Stimulated activated CD8-positive, alpha-beta memory T cell treated with anti-CD3 and anti-CD28 coated beads, Interleukin-2, amount 100 ng/mL, for 1 hour (primary cell): Measurements from ENCODE around the gene ZDHHC14.

ENCODE experiments used
- DNase-seq, 2 donors: peaks; one replicate each; pipeline ENCODE4 v3.0.0-alpha.2; 2020; ENCODE audit warnings: low read depth in 2 of 2

ZDHHC14 gene

DNA sequence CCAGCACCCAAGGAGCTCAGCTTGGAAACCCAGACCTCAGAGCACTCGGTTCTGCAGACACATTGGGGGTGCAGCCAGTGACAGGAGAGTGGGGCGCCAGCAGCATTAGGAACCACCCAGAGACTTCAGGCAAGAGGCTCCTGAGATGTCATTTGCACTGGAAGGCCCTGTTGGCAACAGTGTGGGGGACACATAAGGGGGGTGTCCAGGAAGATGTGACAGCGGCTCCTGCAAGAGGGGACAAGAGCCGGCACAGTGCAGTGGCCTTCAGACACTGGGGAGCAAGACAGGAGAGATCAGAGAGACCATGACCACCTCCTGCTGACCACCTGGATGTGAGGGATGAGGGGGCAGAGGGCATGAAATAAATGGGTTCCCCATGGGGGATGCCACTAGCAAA, 235.0 kb downstream of the ZDHHC14 start:
- DNase-seq, result no peak

DNA sequence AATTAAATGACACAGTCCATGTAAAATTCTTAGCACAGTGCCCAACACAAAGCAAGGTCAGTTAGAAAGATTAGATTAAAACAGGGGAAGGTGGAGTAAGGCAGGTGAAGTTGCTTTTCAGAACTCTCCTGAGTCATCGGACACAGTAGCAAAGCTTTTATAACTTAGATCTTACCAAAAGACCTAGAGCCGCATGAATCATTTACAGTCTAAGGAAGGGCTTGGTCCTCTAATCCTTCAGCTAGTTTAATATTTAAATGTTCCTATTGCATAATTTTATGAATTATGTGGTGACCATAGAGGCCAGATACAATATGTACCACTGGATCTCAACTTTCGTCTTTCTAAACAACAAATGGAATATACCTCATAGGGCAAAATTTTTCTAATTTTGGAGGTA, 240.0 kb downstream of the ZDHHC14 start:
- no peak for DNase-seq

DNA sequence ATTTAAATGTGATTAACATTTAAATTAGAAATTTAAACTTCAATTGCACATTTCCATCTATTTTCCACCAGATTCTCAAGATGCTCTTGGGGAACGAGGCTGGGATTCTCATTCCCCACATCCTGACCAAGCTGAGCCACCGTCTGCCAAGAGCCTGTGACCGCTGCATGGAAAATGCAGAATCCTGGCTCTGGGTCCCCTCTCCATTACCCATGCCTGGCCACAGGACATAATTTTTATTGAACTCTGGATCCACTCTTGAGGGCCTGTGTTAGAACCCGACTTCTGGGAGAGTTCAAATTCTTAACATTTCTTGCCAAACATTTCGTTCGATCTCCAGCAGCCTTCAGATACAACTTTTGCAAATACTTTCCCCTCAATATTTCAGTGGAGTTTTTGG, 240.4 kb downstream of the ZDHHC14 start:
- no peak for DNase-seq

DNA sequence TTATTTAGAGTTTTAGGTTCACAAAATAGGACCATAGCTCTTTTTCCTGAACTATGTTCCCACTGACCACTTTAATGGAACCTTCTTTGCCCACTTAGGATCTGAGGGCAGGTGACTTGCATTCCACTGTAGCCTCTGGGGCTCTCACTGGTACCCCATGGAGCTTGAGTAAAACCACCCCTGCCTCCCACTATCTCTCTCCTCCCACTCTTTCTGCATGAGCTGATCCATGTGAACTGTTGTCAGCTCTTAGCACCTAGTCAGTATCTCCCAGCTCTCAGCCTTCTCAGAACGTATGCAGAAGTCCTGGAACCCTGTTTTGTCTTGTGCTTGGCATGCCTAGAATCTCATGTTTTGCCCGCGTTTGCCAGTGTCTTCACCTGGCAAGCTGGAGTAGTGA, 241.4 kb downstream of the ZDHHC14 start:
- no peak for DNase-seq

DNA sequence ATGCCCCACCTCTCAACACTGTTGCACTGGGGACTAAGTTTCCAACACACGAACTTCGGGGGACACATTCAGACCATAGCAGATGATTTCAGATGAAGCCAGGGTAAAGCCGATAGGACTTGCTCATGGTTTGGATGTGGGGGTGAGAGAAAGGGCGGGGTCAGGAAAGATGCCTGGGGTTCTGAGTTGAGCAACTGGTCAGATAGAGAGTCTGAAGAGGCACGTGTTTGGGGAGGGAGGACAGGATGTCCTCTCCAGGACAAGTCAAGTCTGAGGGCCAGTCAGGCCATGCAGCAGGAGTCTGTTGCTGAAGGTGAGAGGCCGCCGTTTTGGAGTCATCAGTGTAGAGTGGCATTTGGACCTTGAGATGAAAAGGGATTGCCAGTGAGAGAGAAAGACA, 244.1 kb downstream of the ZDHHC14 start:
- no peak for DNase-seq

DNA sequence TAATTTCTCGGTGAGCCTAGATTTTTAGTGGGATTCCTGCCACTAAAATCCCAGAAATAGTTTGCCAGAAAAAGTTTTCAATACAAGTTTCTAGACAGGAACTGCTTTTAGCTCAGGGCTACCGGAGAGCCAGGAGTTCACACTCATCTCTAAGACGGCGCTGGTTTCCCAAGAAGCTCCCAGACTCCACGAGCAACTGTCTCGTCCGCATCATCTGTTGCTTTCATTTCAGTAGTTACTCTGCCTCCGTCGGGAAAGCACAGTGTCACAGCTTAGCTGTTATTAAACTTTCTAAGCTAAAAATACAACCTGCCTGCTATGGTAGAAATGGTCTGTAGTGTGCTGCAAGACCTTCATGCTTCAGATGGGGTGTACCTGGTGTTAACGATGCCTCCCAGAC, 244.8 kb downstream of the ZDHHC14 start:
- no peak for DNase-seq

DNA sequence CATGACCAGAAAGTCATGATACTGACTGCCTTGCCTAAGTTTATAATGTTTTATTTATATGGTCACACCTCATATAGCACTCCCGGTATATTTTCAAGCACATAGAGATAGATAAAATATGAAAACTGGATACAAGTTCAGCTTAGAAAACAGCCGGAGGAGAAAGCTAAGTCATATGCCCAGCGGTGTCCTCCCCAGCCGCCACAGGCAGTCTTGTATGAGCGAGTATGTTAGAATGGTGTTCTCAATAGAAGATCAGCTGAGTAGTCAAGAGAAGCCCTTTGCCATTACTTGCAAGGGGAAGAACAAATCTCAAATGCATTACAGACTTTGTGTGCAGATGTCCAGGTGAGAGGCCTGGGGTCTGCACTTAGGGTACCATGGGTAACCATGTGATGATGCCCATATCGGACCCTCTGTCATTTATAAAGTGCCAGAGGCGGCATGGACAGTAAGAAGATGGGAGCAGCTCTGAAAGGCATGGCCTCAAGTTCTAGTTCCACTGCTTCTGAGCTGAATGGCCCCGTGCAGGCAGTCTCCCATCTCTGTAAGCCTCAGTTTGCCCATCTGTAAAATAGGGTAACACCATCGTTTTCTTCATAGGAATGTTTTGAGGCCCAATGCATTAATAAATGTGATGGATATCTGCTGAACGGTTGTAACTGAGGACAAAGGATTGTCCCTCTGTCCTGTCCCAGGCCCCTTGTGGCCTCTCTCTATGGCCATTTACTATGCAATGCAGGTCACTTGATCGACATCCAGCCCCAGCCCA, 246.4 kb downstream of the ZDHHC14 start:
- no peak for DNase-seq

DNA sequence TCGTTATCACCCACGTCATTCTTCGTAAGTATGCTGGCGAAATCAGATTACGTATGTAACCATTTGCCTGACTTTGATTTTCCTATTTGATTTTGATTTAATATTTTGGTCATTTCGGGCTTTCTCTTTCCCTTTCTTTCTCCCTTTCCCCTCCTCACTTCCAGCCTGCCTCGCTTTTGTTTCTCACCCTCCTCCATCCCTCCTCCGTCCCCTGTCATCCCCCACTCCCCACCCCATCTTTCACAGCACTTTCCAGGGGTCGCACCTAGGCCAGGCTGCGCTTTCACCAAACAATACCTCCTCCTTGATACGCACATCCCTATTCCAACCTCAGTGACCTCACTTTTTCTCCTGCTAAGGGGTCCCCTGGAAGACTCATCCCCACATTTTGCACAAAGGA, 247.5 kb downstream of the ZDHHC14 start:
- DNase-seq, result no peak

DNA sequence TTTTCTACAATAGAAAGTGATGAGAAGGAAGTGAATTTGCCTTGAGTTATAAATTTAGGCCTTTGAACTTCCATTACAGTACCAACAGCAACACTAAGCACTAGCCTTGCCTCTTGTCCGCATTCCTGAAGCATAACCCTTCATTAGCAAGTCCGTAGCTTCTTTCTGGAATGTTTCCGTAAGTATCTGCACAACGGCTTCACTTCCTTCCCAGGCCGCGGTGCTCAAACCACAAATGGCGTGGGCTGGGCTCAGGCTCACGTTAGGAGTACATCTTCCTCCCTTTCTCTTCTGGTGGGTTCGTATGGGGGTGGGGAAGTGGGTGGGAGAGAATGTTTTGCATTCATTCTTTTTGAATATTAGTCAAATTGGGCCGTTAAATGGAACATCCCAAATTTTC, 248.2 kb downstream of the ZDHHC14 start:
- DNase-seq, result no peak

DNA sequence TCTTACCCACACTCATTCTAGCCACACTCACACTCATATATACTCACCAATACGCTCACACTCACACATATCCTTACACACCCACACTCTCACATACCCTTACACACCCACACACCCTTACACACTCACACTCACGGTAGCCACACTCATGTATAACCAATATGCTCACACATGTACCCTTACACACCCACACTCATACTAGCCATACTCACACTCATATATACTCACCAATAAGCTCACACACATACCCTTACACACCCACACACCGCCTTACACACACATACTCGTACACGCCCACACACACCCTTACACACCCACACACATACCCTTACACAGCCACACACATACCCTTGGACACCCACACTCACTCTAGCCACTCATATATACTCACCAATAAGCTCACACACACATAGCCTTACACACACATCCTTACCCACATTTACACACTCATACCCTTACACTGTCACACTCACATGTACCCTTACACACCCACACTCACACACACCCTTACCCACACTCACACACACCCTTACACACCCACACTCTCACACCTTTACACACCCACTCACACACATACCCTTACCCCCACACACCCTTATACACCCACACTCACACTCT, 249.6 kb downstream of the ZDHHC14 start:
- no peak for DNase-seq

DNA sequence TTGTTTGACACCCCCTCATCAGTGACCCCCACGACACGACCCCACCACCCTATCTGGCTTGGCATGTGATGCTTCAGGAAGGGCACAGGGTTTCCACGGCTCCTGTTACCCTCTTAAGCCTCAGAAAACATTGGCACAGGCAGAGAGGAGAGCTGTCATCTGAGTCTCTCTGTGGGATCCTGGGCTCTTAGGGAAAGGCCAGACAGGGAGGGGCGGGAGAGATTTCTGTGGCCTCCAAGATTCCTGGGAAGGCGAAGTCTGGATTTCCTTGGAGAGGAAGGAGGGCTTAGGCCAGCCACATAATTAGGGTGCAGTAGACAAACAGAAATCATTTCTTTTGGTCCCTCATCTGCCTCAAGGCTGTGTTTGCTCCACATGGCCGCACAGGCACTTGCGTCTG, 250.4 kb downstream of the ZDHHC14 start:
- DNase-seq, result no peak

DNA sequence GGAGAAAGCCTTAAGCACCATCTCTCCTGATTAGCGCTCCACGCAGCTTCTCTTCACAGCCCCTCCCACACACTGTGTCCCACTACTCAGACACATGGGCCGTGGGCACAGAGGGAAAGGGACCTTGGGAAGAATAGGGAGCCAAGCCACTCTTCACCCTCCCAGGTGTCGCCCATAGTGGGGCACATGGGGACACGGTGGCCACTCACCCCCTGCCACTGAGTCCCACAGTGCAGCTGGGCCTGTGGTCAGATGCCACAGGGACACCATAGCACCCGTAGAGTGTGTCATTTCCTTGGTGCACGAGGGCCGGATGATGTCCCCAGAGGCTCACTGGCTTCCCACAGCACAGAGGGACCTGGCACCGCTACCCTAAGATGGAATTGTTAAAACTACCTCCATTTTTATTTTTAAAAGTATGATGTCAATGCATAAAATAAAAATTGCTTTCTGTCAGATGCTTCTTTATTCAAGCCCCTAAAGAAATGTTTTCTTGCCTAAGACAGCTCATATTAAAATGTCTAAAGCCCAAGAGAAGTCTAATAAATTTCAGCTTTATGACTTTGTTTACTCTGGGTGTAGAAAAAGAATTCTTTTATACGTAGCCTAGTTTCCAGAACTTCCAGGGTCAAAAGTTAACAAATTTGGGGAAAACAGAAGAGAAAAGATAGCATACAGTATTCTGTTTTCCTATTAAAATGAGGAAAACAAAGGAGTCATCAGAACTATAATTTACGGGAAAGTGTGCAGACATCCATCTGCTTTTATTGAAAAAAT, 251.0 kb downstream of the ZDHHC14 start:
- DNase-seq, result no peak

DNA sequence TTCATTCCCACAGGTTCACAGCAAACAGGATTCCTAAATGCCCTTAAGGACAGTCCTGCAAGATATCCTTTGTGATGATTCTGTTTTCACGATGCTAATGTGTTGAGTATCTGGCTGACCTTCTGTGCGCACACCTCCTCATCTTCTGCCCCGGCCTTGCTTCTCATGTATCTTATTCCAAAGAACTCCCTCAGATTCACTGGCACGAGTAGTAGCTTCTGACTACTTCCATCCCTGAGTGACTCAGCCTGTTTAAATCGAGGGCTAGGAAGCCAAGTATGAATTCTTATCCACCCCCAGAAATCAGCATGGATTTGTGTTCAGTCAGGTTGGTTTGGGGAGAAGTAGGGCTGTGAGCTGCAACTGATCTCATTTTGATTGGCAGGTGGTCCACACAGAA, 251.8 kb downstream of the ZDHHC14 start:
- no peak for DNase-seq

DNA sequence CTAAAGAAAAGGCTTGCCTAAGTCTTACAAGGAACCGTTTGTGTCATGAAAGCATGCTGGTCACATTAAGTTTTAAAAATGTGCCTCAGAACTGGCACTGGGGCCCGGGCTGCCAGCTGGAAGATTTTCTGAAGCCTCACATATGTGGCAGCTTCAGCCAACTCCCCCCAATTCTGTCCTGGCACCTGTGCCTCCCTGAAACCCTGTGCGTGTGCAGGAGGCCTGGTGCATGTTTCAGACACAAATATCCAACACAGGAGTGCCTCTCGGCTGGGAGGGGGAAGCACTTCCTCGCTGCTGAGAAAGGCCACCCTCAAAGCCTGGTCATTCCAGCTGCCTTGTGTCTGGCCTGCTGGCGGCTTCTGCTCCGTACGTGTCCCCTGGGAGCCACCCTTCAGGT, 253.6 kb downstream of the ZDHHC14 start:
- no peak for DNase-seq

DNA sequence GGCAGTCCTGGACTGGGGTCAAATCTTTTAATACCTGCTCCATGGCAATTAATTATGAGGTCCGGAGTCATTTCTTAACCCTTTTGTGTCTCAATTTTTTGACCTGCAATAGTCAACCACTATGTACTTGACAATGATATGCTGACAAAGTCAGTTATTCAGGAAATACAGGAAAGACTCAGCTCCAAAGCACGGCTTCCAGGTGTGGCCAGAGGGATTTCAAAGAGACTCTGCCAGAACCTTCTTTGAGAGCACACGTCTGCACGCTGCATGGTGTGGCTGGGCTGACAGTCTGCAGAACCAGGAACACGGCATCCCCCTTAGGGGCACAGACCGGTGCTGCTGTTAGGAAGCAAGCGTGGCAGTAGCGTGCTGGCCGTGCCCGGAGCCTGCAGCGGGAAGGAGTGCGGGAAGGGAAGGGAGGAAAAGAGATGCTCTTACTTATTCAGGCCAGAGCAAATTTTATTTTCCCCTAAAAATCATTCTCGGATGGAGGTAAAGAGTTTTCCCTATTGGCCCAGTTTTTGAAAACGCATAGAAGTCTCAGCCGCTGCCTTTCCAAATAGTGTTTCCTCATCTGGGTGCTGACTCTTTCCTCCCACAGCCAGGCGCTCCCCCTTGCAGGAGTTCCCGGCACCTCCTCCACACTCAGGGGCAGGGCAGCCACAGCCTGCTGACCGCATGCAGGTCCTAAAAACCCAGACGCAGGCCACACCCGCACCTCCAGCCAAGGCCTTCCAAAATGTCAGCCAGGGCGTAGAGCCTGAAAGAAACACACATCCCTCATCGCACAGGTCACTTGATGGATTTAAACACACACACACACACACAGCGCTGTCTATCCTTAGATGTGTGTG, 254.6 kb downstream of the ZDHHC14 start:
- DNase-seq, result no peak

DNA sequence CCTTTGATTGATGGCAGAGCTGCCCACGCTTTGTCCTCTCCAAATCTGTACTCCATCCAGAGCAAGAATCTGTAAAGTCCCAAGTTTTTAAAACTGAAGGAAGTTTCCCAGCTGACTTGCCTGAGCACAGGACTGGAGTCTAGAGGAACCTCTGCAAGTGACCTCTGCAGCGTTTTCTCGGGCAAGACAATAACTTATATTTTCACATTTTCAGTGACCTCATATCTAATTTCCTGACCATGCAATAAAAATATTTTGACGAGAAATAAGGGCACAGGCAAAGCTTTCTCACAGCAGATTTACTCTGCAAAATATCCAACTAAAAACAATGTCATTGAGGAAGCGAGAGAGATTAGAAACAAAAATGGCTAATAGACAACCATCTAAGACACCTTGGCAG, 256.5 kb downstream of the ZDHHC14 start:
- DNase-seq, result no peak

DNA sequence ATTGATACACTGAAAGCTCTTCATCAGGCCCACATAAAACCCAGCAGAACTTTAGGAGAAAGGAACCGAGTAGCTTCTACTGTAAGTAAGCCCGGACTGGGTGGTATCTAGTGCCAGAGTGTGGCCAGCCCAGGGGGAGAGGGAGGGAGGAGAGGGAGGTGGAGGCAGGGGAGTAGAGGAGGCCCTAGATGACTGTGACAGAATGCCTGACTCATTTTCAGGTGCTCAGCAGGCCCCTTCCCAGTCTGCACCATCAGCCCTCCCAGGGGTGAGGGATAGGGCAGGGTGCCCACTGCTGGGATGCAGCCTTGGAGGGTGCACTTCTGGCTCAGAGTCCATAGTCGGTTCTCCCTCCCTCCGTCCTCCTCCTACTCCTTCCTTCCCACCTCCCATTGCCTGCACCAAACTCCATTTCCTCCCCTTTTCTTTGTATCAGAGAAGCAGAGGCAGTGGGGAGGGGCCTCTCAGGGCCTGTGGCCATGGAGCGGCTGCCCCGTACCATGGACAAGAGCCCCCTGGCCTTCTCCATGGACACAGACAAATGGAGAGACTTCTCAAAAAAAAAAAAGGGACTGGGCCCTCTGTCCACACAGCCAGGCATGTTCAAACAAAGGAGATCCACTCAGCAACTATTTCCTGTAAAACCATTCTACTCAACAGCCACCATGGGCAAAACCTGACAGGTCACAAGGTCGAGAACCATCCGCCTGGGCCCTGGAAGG, 257.1 kb downstream of the ZDHHC14 start:
- DNase-seq, result no peak

DNA sequence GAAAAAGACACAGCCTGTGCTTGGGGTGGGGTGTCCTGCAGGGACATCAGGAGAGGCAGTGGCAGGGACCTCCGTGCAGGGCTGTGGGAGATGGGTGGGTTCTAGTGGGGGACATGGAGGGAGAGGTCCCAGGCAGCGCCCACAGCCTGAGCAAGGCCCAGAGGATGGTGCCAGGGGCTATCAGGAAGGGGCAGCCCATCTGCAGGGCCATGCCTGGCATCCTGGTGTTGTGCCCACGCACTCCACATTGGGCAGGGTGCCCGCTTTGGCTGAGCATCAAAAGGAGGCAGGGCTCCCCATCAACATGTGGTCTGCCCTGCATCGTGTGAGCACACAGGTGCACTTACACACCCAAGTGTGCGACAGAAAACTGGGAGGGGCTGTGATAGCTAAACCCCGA, 257.8 kb downstream of the ZDHHC14 start:
- no peak for DNase-seq

DNA sequence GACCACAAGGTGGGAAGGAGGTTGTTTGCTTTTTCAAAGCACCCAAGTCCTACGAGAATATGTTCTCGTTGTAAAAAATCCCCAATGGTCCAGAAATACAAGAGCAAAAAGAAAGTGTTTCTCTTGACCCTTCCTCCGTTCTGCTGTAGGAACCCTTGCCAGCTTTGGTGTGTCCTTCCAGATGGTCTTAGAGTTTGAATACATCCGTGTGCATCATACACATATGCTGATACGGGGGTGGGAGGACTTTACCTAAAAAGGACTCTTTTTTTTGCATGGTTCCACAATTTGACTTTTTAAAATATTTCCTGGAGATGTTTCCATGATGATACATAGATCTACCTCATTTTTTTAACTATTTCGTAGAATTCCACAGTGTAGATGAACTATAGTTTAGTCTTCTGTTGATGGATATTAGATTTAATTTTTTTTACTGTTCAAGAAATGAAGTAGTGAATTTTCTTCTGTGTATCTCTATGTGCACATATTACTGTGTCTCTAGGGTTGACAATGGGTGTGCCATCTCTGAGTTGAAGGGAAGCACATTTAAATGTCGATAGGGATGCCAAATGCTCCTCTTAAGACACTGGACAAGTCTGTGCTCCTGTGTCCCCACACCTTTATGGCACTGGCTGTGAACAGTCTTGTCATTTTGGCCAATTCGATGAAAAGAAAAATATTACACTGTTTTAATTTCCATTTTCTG, 259.9 kb downstream of the ZDHHC14 start:
- DNase-seq, result no peak

DNA sequence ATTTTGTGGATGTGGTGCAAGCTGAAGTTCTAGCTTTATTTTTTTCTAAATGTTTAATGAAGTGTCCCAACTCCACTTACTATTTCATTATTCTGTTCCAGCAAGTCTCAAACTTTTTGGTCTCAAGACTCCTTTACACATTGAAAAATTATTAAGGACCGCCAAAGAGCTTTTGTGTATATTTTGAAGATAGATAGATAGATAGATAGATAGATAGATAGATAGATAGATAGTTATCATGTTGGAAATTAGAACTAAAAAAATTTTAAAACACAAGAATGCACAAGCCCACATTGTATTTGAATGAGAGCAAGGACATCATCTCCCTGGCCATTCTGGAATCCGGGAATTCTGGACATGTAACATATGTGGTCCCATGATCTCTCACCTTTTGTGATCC, 260.8 kb downstream of the ZDHHC14 start:
- no peak for DNase-seq

DNA sequence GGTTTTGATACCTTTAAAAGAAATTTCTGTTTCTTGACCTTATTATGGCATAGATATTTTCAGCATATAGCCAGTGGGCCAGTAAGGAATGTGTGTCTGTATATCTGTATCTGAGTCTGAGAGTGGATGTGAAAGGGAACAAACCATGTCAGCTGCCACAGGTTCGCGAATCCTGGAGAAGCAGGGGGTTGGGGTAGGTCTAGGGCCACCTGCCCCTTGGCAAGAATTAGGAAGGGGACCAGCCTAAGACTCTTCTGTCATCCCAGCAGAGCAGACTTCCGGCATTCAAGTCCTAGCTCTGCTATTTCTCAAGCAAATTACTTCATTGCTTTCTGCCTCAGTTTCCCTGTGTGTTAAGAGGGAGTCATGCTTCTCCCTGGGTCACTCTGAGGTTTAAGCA, 261.7 kb downstream of the ZDHHC14 start:
- DNase-seq, result no peak
